ENCODE data around the gene TNIK.

DNA sequence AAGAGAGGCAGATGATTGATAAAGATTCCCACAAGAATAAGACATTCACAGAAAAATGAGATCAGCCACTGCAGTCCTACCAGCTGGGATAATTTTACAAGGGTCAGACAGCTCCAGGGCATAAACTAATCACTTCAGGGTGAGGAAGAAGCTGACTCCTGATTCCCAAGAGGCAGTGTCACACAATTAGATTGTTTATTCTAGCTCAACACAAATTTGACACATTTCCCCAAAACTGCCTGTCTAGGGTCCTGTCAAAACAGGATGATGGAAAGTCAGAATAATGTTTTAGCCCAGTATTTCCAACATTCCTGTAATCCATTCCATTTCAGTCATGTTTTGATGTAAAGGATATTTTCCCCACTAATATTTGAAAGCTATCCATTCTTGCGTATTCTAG, 110.8 kb downstream of the TNIK start:
- TF ChIP-seq, protein P1, sequence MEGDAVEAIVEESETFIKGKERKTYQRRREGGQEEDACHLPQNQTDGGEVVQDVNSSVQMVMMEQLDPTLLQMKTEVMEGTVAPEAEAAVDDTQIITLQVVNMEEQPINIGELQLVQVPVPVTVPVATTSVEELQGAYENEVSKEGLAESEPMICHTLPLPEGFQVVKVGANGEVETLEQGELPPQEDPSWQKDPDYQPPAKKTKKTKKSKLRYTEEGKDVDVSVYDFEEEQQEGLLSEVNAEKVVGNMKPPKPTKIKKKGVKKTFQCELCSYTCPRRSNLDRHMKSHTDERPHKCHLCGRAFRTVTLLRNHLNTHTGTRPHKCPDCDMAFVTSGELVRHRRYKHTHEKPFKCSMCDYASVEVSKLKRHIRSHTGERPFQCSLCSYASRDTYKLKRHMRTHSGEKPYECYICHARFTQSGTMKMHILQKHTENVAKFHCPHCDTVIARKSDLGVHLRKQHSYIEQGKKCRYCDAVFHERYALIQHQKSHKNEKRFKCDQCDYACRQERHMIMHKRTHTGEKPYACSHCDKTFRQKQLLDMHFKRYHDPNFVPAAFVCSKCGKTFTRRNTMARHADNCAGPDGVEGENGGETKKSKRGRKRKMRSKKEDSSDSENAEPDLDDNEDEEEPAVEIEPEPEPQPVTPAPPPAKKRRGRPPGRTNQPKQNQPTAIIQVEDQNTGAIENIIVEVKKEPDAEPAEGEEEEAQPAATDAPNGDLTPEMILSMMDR (IDR thresholded peaks at IDR 0.05): no peak
- no peak for TF ChIP-seq POLR2A (IDR thresholded peaks at IDR 0.05)

All from uterus (tissue), 2 donors.